HepG2 (cell line): ENCODE data around the gene RHOG. TPM values are rescaled to one million over a fixed set of nuclear protein-coding genes. Genes with fewer than 3 reads are reported as not detected.

ENCODE experiments used
- ATAC-seq: fragments of 200-7000 bp; cut with Tn5 transposase; 3 replicates; pipeline ENCODE4 v1.9.1; 2020; ENCODE audit warnings: mild to moderate bottlenecking, moderate library complexity
- BruUV-seq: library from RNA; stranded (reverse); fragments of 400-500 nt; replicated peaks from 2 replicates; lab custom pipeline; 2021; lab: Mats Ljungman, UMichigan
- CTCF ChIA-PET: fragments of 300-600 bp; formaldehyde crosslinking; extraction: SDS; loops from one replicate; lab custom pipeline; 2021; ENCODE audit warnings: low total read pairs, inconsistent platforms, low intra/inter-chr PET ratio; lab: Yijun Ruan, JAX
- POLR2A ChIA-PET: fragments of 350-600 bp; sonication (Branson Sonifier 250); formaldehyde crosslinking; loops from one replicate; lab custom pipeline; 2020; ENCODE audit warnings: antibody characterized with exemption, inconsistent platforms; lab: Yijun Ruan, JAX
- DNase-seq: peaks from one replicate; pipeline ENCODE4 v3.0.0-alpha.2; 2015; ENCODE audit warnings: low spot score
- FAIRE-seq: peaks from 3 replicates; lab custom pipeline; 2011; peaks lifted over from hg19 to GRCh38; lab: Jason Lieb, UNC
- H2AFZ ChIP-seq: one replicate; pipeline ENCODE4 v1.6.1; 2011; ENCODE audit warnings: low read length, inconsistent platforms
- H3K27ac ChIP-seq: fragments of 300-600 bp; 3 replicates; pipeline ENCODE4 v1.8.0; 2011; ENCODE audit warnings: mixed run types, mild to moderate bottlenecking, mixed read lengths, low read length, inconsistent platforms; ENCODE audit not compliant: insufficient read depth; ENCODE audit errors: extremely low read length
- H3K27me3 ChIP-seq, 2 experiments: fragments of 200-600 bp in 1 of 2; 2 replicates in 1 of 2; 3 replicates in 1 of 2; pipeline versions ENCODE4 v1.6.0 to v1.8.0; 2011; ENCODE audit warnings: low read length in 2 of 2, mild to moderate bottlenecking in 2 of 2, moderate library complexity in 2 of 2, inconsistent platforms in 1 of 2; ENCODE audit not compliant: insufficient read depth in 2 of 2, control insufficient read depth in 1 of 2
- H3K36me3 ChIP-seq, 2 experiments: fragments of 200-600 bp in 1 of 2; replicated peaks in 1 of 2; 2 replicates in 1 of 2; 3 replicates in 1 of 2; pipeline versions ENCODE4 v1.5.1 to v1.8.0; 2011; ENCODE audit warnings: low read length in 2 of 2, inconsistent platforms in 1 of 2; ENCODE audit not compliant: insufficient read depth in 2 of 2, control insufficient read depth in 1 of 2
- H3K4me1 ChIP-seq: 2 replicates; pipeline ENCODE4 v1.5.1; 2012; ENCODE audit warnings: low read length, inconsistent platforms; ENCODE audit not compliant: insufficient read depth
- H3K4me2 ChIP-seq: 2 replicates; pipeline ENCODE4 v1.6.0; 2011; ENCODE audit warnings: low read depth, low read length, inconsistent platforms
- H3K4me3 ChIP-seq, 3 experiments: fragments of 200-600 bp in 1 of 3; sonication (generic), shearing (Covaris generic) in 1 of 3; replicated peaks in 1 of 3; 2 replicates each; pipeline ENCODE4 v1.5.1; 2011 to 2016; ENCODE audit warnings: low read length in 3 of 3, inconsistent platforms in 2 of 3, low read depth in 2 of 3, mild to moderate bottlenecking in 2 of 3, control low read depth in 1 of 3, mixed read lengths in 1 of 3; ENCODE audit not compliant: insufficient read depth in 1 of 3
- H3K79me2 ChIP-seq: one replicate; pipeline ENCODE4 v1.6.1; 2011; ENCODE audit warnings: low read length, inconsistent platforms; ENCODE audit not compliant: insufficient read depth
- H3K9ac ChIP-seq: 2 replicates; pipeline ENCODE4 v1.6.0; 2011; ENCODE audit warnings: mild to moderate bottlenecking, low read depth, low read length, inconsistent platforms; ENCODE audit not compliant: insufficient read depth
- H3K9me3 ChIP-seq: 2 replicates; pipeline ENCODE4 v1.5.1; 2012; ENCODE audit warnings: mild to moderate bottlenecking, low read length
- H4K20me1 ChIP-seq: 2 replicates; pipeline ENCODE4 v1.6.0; 2011; ENCODE audit warnings: inconsistent platforms, mild to moderate bottlenecking, low read length, moderate library complexity; ENCODE audit not compliant: insufficient read depth
- AHR ChIP-seq: IDR thresholded peaks from 2 replicates; pipeline ENCODE4 v1.6.1; 2018; ENCODE audit warnings: missing genetic modification reagents, missing compliant biosample characterization
- ARNT ChIP-seq: fragments of 450-650 bp; IDR thresholded peaks from 2 replicates; pipeline ENCODE4 v1.6.1; 2017
- EHMT2 ChIP-seq: fragments of 200-600 bp; sonication (generic); IDR thresholded peaks from 2 replicates; pipeline ENCODE4 v1.7.0; 2017; ENCODE audit warnings: antibody characterized with exemption, low read depth, low read length, borderline replicate concordance
- HNRNPUL1 ChIP-seq: fragments of 200-400 bp; formaldehyde crosslinking; IDR thresholded peaks from 2 replicates; pipeline ENCODE4 v1.6.1; 2017; ENCODE audit warnings: low read depth, mild to moderate bottlenecking, low read length, moderate library complexity
- MIXL1 ChIP-seq: IDR thresholded peaks from 2 replicates; pipeline ENCODE4 v1.6.1; 2016
- RBM39 ChIP-seq: fragments of 200-400 bp; formaldehyde crosslinking; IDR thresholded peaks from one replicate; pipeline ENCODE4 v1.6.1; 2018; ENCODE audit warnings: antibody characterized with exemption, mild to moderate bottlenecking, low read depth, low read length; ENCODE audit not compliant: poor library complexity, severe bottlenecking
- RXRB ChIP-seq: IDR thresholded peaks from 2 replicates; pipeline ENCODE4 v1.6.1; 2016; ENCODE audit warnings: borderline replicate concordance, missing genetic modification reagents, missing compliant biosample characterization
- ZNF180 ChIP-seq: sonication (generic); formaldehyde crosslinking; IDR thresholded peaks from 2 replicates; pipeline ENCODE4 v1.4.0; 2020; ENCODE audit warnings: low read depth, missing genetic modification reagents, borderline replicate concordance
- ZNF207 ChIP-seq: fragments of 450-650 bp; IDR thresholded peaks from 2 replicates; pipeline ENCODE4 v1.6.1; 2016; ENCODE audit warnings: antibody characterized with exemption, borderline replicate concordance
- ZNF234 ChIP-seq: sonication (generic); formaldehyde crosslinking; conservative IDR thresholded peaks from 2 replicates; pipeline ENCODE4 v1.5.1; 2020; ENCODE audit warnings: mild to moderate bottlenecking, missing genetic modification reagents
- ZNF263 ChIP-seq: sonication (generic); formaldehyde crosslinking; IDR thresholded peaks from 2 replicates; pipeline ENCODE4 v1.4.0; 2020; ENCODE audit warnings: missing genetic modification reagents
- ZNF350 ChIP-seq: sonication (generic); formaldehyde crosslinking; IDR thresholded peaks from 2 replicates; pipeline ENCODE4 v1.4.0; 2020; ENCODE audit warnings: mild to moderate bottlenecking, low read depth, missing genetic modification reagents, borderline replicate concordance
- ZNF558 ChIP-seq: sonication (generic); formaldehyde crosslinking; IDR thresholded peaks from 2 replicates; pipeline ENCODE4 v1.9.0; 2022; ENCODE audit warnings: mild to moderate bottlenecking, missing genetic modification reagents, borderline replicate concordance
- ZNF850 ChIP-seq: sonication (generic); formaldehyde crosslinking; conservative IDR thresholded peaks from 2 replicates; pipeline ENCODE4 v1.9.0; 2021; ENCODE audit warnings: mild to moderate bottlenecking, missing genetic modification reagents
- WGBS: methylation state at CpG from one replicate; pipeline ENCODE4 v1.1.6; 2017; ENCODE audit warnings: low lambda C conversion rate; 5-methylcytosine and 5-hydroxymethylcytosine counted together
- in situ Hi-C: cut with HindIII; loops from 2 replicates; pipeline ENCODE4 v1.10.0; 2017; ENCODE audit warnings: low pct_unique_long_range_greater_than_20kb; ENCODE audit not compliant: extremely low pct_ligation_motif_present
- intact Hi-C: fragments of 100-400 bp; cut with micrococcal nuclease; formaldehyde crosslinking; loops from one replicate; pipeline ENCODE4 v1.10.0; 2022; ENCODE audit not compliant: unreplicated experiment
- polyA plus RNA-seq, 8 experiments: library from polyadenylated mRNA; depleted of rRNA in 3 of 8; stranded (reverse) in 7 of 8; unstranded in 1 of 8; fragments of >200 nt; fragmentation: Illumina TruSeq in 4 of 8; extraction: Trizol in 4 of 8; gene quantifications; 2 replicates each; pipeline versions ENCODE4 v1.2.1 to v1.2.3, GENCODE V29; 2011 to 2016; ENCODE audit warnings: low read depth in 4 of 8, missing spikeins in 1 of 8, mixed read lengths in 1 of 8; ENCODE audit not compliant: insufficient read depth in 1 of 8
- total RNA-seq, 5 experiments: library from RNA; depleted of rRNA; stranded (reverse); fragments of >200 nt; fragmentation: Illumina TruSeq; extraction: Trizol; gene quantifications; 2 replicates each; pipeline ENCODE4 v1.2.3, GENCODE V29; 2016; ENCODE audit warnings: low read depth in 1 of 5
- TF ChIP-seq, protein P1 (sequence below): sonication (generic); formaldehyde crosslinking; IDR thresholded peaks from 2 replicates; pipeline ENCODE4 v1.5.1; 2020; ENCODE audit warnings: mild to moderate bottlenecking, missing genetic modification reagents, moderate library complexity
- TF ChIP-seq, protein P2 (sequence below): sonication (generic); formaldehyde crosslinking; IDR thresholded peaks from 2 replicates; pipeline ENCODE4 v1.8.0; 2022; ENCODE audit warnings: mild to moderate bottlenecking, missing genetic modification reagents; ENCODE audit not compliant: insufficient replicate concordance

The RHOG gene
- total and polyA plus RNA-seq, 2 of the 13 experiments (the other 11 are each of a cell fraction or from before 2014, with no cell fraction given): 7.7 to 23.4 TPM

DNA sequence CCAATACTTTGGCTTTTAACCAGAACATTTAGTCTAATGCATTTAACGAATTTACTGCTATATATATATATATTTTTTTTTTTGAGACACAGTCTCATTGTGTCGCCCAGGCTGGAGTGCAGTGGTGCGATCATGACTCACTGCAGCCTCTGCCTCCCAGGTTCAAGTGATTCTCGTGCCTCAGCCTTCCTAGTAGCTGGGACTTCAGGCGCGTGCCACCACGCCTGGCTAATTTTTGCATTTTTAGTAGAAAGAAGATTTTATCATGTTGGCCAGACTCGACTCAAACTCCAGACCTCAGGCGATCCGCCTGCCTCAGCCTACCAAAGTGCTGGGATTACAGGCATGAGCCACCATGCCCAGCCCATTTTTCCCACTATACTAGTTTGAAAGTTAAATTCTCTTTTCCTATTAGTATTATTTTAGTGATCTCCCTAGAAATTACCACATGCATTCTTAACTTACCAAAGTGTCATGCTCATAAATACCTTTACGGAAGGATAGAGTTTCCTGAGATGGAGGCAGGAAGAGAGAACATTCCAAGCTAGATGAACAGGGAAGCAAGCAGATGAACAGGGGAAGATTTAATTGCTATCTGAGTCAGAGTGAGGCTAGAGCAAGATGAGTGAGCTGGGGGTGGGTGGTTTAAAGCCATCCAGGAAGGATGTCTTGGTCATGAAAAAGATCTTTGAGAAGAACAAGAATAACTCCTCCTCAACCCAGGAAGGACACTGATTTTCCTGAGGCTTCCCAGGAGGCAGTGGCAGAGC is 36.8 kb downstream of the RHOG start:
- peaks cover 14% of the 10 kb centered on the region for H3K4me1 ChIP-seq
- H3K79me2 ChIP-seq: no peaks in the 10 kb centered on the region
- H3K9ac ChIP-seq: no peak overlapping the region
- no peak overlapping the region for H3K27ac ChIP-seq
- 76% methylated on average over 11 of the region's 11 CpGs for WGBS
- ATAC-seq: no peak
- no peak overlapping the region for H3K4me3 ChIP-seq
- no peak for FAIRE-seq
- H3K36me3 ChIP-seq: no peaks in the 10 kb centered on the region
- no peak overlapping the region for H2AFZ ChIP-seq
- no peaks in the 10 kb centered on the region for H4K20me1 ChIP-seq
- in situ Hi-C loops: no loop called here
- H3K27me3 ChIP-seq: no peaks in the 10 kb centered on the region; a peak in 1 of 5 replicates
- TF ChIP-seq ZNF350 (CRISPR knock-in tag) (no peak), ARNT (no peak), MIXL1 (no peak), ZNF263 (no peak), EHMT2 (no peak), ZNF558 (no peak), RBM39 (no peak), AHR (no peak), RXRB (CRISPR knock-in tag) (no peak), ZNF207 (no peak), ZNF234 (CRISPR knock-in tag) (no peak), ZNF180 (no peak), ZNF850 (CRISPR knock-in tag) (no peak), HNRNPUL1 (no peak)
- TF ChIP-seq, protein P1, sequence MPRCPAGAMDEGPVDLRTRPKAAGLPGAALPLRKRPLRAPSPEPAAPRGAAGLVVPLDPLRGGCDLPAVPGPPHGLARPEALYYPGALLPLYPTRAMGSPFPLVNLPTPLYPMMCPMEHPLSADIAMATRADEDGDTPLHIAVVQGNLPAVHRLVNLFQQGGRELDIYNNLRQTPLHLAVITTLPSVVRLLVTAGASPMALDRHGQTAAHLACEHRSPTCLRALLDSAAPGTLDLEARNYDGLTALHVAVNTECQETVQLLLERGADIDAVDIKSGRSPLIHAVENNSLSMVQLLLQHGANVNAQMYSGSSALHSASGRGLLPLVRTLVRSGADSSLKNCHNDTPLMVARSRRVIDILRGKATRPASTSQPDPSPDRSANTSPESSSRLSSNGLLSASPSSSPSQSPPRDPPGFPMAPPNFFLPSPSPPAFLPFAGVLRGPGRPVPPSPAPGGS (CRISPR knock-in tag): no peak
- TF ChIP-seq, protein P2, sequence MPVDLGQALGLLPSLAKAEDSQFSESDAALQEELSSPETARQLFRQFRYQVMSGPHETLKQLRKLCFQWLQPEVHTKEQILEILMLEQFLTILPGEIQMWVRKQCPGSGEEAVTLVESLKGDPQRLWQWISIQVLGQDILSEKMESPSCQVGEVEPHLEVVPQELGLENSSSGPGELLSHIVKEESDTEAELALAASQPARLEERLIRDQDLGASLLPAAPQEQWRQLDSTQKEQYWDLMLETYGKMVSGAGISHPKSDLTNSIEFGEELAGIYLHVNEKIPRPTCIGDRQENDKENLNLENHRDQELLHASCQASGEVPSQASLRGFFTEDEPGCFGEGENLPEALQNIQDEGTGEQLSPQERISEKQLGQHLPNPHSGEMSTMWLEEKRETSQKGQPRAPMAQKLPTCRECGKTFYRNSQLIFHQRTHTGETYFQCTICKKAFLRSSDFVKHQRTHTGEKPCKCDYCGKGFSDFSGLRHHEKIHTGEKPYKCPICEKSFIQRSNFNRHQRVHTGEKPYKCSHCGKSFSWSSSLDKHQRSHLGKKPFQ (CRISPR knock-in tag): no peak
- no peak overlapping the region for H3K4me2 ChIP-seq
- intact Hi-C loops: no loop called here
- DNase-seq: no peak
- no peaks in the 10 kb centered on the region for H3K9me3 ChIP-seq
- BruUV-seq: no TSS peak
- POLR2A ChIA-PET: no interaction called here
- CTCF ChIA-PET: no interaction called here
